HEK293T (cell line): ENCODE data around the gene SHISA6.

ENCODE experiments used
- CTCF ChIA-PET: fragments of 350-600 bp; formaldehyde crosslinking; extraction: SDS; loops from one replicate; lab custom pipeline; 2021; ENCODE audit warnings: antibody characterized with exemption, inconsistent platforms; lab: Yijun Ruan, JAX
- POLR2A ChIA-PET: fragments of 350-600 bp; formaldehyde crosslinking; extraction: SDS; loops from one replicate; lab custom pipeline; 2020; ENCODE audit warnings: antibody characterized with exemption, inconsistent platforms; lab: Yijun Ruan, JAX
- DNase-seq: peaks from one replicate; pipeline ENCODE4 v3.0.0; 2012; ENCODE audit warnings: mixed read lengths; ENCODE audit errors: extremely low spot score
- ARNT ChIP-seq: fragments of 450-650 bp; IDR thresholded peaks from 2 replicates; pipeline ENCODE4 v1.6.1; 2017; ENCODE audit warnings: mild to moderate bottlenecking
- BHLHE40 ChIP-seq: fragments of 450-650 bp; IDR thresholded peaks from 2 replicates; pipeline ENCODE4 v1.6.1; 2016; ENCODE audit warnings: mild to moderate bottlenecking, moderate library complexity, borderline replicate concordance
- CTBP1 ChIP-seq: fragments of 450-650 bp; IDR thresholded peaks from 2 replicates; pipeline ENCODE4 v1.6.1; 2016; ENCODE audit warnings: borderline replicate concordance
- ELF4 ChIP-seq: fragments of 450-650 bp; IDR thresholded peaks from 2 replicates; pipeline ENCODE4 v1.6.1; 2017; ENCODE audit warnings: antibody characterized with exemption
- FOXA1 ChIP-seq: fragments of 450-650 bp; IDR thresholded peaks from 2 replicates; pipeline ENCODE4 v1.6.1; 2016; ENCODE audit warnings: mild to moderate bottlenecking
- FOXK2 ChIP-seq: fragments of 450-650 bp; IDR thresholded peaks from 2 replicates; pipeline ENCODE4 v1.6.1; 2016; ENCODE audit warnings: mild to moderate bottlenecking
- FOXM1 ChIP-seq: fragments of 450-650 bp; IDR thresholded peaks from 2 replicates; pipeline ENCODE4 v1.6.1; 2017; ENCODE audit warnings: mild to moderate bottlenecking, borderline replicate concordance
- HDGF ChIP-seq: fragments of 450-650 bp; IDR thresholded peaks from 2 replicates; pipeline ENCODE4 v1.6.1; 2017; ENCODE audit warnings: antibody characterized with exemption, borderline replicate concordance
- L3MBTL2 ChIP-seq: fragments of 450-650 bp; conservative IDR thresholded peaks from 2 replicates; pipeline ENCODE4 v1.6.1; 2016; ENCODE audit warnings: mild to moderate bottlenecking
- LEF1 ChIP-seq: fragments of 450-650 bp; IDR thresholded peaks from 2 replicates; pipeline ENCODE4 v1.6.1; 2017; ENCODE audit warnings: mild to moderate bottlenecking, borderline replicate concordance
- NFRKB ChIP-seq: fragments of 450-650 bp; IDR thresholded peaks from 2 replicates; pipeline ENCODE4 v1.6.1; 2016; ENCODE audit warnings: mild to moderate bottlenecking, moderate library complexity
- SP1 ChIP-seq: fragments of 450-650 bp; IDR thresholded peaks from 2 replicates; pipeline ENCODE4 v1.6.1; 2017
- SUZ12 ChIP-seq: fragments of 450-650 bp; IDR thresholded peaks from 2 replicates; pipeline ENCODE4 v1.6.1; 2016; ENCODE audit warnings: mild to moderate bottlenecking
- TARDBP ChIP-seq: fragments of 450-650 bp; IDR thresholded peaks from 2 replicates; pipeline ENCODE4 v1.6.1; 2016
- ZNF384 ChIP-seq: fragments of 450-650 bp; IDR thresholded peaks from 2 replicates; pipeline ENCODE4 v1.6.1; 2016
- TF ChIP-seq, protein P1 (sequence below): fragments of 450-650 bp; IDR thresholded peaks from 2 replicates; pipeline ENCODE4 v1.6.1; 2016

SHISA6 gene

DNA sequence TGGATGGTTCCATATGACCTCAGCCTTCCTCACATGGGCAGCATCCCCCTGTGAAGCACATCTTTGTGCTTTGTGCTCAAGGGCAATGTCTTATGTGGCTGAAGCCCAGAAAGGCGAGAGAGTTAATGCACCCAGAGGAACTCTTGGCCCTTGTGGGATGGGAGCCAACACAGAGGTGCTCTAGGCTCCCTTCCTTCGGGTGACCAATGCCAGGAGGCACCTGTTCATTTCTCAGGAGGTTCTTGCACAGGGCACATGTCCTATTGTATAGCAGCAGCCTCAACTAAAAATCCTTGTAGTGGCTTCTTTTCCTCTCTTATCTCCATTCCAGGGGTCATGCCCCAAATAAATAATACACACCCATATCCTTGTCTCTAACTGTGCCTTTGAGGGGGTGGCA is 273.6 kb downstream of the SHISA6 start:
- no peak for TF ChIP-seq LEF1
- no peak for TF ChIP-seq FOXA1
- no peak for TF ChIP-seq L3MBTL2
- TF ChIP-seq SP1: no peak
- no peak for TF ChIP-seq ELF4
- no peak for TF ChIP-seq ZNF384
- TF ChIP-seq, protein P1, sequence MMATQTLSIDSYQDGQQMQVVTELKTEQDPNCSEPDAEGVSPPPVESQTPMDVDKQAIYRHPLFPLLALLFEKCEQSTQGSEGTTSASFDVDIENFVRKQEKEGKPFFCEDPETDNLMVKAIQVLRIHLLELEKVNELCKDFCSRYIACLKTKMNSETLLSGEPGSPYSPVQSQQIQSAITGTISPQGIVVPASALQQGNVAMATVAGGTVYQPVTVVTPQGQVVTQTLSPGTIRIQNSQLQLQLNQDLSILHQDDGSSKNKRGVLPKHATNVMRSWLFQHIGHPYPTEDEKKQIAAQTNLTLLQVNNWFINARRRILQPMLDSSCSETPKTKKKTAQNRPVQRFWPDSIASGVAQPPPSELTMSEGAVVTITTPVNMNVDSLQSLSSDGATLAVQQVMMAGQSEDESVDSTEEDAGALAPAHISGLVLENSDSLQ: no peak
- no peak for TF ChIP-seq HDGF
- TF ChIP-seq CTBP1: no peak
- TF ChIP-seq NFRKB: no peak
- TF ChIP-seq FOXK2: no peak
- TF ChIP-seq FOXM1: no peak
- no peak for TF ChIP-seq ARNT
- no peak for TF ChIP-seq TARDBP
- no peak for TF ChIP-seq BHLHE40
- no peak for TF ChIP-seq SUZ12
- CTCF ChIA-PET: no interaction called here
- no peak for DNase-seq
- POLR2A ChIA-PET: no interaction called here

DNA sequence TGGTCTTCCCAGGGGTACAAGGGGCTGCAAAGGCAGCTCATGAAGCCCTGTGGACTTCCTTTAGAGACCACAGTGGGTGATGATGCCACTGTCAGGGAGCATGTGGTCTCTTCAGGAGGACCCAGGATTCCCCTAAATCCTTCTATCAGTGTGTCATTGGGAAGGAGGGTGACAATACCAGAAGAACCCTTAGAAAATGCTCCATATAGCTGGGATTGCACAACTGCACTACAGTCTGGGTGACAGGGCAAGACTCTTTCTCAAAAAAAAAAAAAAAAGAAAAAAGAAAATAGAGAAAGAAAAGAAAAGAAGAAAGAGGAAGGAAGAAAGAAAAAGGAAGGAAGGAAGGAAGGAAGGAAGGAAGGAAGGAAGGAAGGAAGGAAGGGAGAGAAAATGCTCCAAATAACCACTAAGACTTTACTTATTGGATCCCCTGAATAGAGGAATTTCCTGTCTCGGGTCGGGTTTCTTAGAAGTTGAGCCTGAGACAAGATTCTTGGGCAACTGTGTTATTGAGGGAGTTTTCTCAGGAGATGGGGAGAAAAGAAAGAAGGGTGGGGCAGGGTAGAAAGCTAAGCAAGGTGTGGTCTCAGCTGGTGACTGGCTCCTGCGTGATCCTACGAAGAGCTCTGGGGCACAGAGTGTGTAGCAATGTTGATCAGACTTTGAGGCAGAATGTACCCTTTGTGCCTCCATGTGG is 274.1 kb downstream of the SHISA6 start:
- ChIA-PET CTCF (no interaction called here), POLR2A (no interaction called here)
- no peak for TF ChIP-seq ELF4
- no peak for TF ChIP-seq BHLHE40
- no peak for DNase-seq

DNA sequence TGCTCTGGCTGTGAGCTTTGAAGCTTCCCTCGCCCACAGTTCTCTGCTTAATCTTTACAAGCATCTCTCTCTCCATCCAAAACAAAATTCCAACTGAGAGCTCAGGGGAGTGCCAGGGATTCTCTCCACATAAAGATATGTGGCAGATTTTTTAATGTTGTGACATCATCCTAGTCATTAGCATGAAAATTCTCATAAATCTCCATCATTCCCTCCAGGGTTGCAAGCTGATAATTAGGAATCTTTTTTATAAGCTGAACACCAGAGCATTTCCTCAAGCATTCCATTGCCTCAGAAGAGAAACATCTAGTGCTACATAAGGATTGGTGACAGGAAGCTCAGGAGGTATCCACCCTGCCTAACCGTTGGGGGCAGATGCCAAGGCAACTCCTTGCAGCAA is 274.9 kb downstream of the SHISA6 start:
- ChIA-PET CTCF (no interaction called here), POLR2A (no interaction called here)
- no peak for DNase-seq
- TF ChIP-seq CTBP1: no peak
- TF ChIP-seq SP1: no peak
- TF ChIP-seq BHLHE40: no peak
- TF ChIP-seq FOXM1: no peak
- no peak for TF ChIP-seq ARNT
- TF ChIP-seq FOXA1: no peak
- TF ChIP-seq, protein P1: no peak
- TF ChIP-seq FOXK2: no peak
- no peak for TF ChIP-seq HDGF
- no peak for TF ChIP-seq ELF4
- TF ChIP-seq ZNF384: no peak

DNA sequence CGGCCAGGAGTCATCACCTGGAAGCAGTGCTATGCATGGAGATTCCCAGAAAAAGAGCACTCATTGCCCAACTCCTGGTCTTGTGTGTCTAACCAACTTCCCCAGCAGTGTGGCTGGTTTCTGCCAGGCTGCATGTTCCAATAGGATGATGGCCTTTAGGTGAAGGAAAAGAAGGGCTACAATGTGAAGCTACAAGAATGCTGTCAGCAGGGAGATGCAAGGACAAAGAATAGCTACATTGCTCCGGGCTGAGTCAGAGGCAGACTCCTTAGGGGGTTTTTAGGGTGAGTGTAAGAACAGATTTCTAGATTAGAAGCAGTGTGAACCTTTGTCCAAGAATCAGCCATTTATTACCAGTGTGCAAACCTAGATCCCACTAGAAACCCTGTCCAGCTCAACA is 294.2 kb downstream of the SHISA6 start:
- ChIA-PET POLR2A (no interaction called here), CTCF (no interaction called here)
- no peak for DNase-seq
- no peak for TF ChIP-seq BHLHE40
- TF ChIP-seq SUZ12: no peak
- TF ChIP-seq NFRKB: no peak
- TF ChIP-seq, protein P1: no peak
- TF ChIP-seq LEF1: no peak
- TF ChIP-seq FOXA1: no peak

DNA sequence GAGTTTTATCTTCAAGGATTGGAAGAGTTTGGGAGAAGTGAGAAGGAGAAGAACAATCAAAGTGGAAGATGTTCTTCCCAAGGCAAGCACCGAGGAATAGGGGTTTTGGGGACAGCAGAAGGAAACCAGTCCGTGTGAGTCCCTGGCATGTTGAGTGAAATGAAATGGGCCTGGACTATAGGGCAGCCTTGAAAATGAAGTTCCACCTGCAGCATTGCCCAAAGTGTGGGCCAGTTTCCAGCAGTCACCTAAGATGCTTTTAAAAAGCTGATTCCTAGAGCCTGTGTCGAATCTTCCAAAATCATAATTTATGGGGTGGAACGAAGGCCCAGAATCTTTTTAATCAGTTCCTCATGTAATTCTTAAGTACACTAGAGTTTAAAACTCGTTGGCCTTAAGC is 297.4 kb downstream of the SHISA6 start:
- DNase-seq: no peak
- TF ChIP-seq FOXM1 (no peak), SP1 (no peak), TARDBP (no peak), FOXA1 (no peak), NFRKB (no peak), ARNT (no peak), LEF1 (no peak), ELF4 (no peak), CTBP1 (no peak), L3MBTL2 (no peak)
- TF ChIP-seq, protein P1: no peak
- ChIA-PET CTCF (no interaction called here), POLR2A (no interaction called here)

DNA sequence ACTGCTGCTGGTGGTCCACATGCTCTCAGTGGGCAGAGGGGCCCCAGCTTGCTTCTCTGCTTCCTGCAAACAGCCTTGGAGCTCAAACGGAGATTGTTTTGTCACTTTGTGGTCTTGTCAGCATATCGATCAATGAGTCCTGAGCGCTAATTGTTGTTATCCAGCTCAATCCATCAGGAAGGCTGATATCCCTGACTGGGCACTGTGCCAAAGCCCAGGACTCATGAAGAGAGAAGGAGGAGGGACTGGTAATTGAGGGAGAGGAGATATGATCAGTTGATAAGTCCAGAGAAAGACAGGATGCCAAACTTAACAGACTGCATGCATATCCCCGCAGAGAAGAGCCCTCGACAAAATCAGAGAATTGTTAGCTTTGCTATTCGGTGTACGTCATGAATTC is 298.6 kb downstream of the SHISA6 start:
- DNase-seq: no peak
- TF ChIP-seq FOXM1: no peak
- TF ChIP-seq HDGF: no peak
- TF ChIP-seq SP1: no peak
- TF ChIP-seq FOXA1: no peak
- TF ChIP-seq ELF4: no peak
- TF ChIP-seq ARNT: no peak
- TF ChIP-seq CTBP1: no peak
- TF ChIP-seq L3MBTL2: no peak
- no peak for TF ChIP-seq NFRKB
- TF ChIP-seq SUZ12: no peak
- no peak for TF ChIP-seq ZNF384
- TF ChIP-seq LEF1: no peak
- TF ChIP-seq FOXK2: no peak
- TF ChIP-seq, protein P1: no peak
- POLR2A ChIA-PET: no interaction called here
- CTCF ChIA-PET: no interaction called here
